HG03432 (cell line): ENCODE data around the gene CFP.

ENCODE experiments used
- ATAC-seq: cut with Tn5 transposase; IDR thresholded peaks from one replicate; pipeline ENCODE4 v1.9.1; 2021; ENCODE audit warnings: mild to moderate bottlenecking, moderate library complexity; ENCODE audit not compliant: unreplicated experiment

Gene CFP

DNA sequence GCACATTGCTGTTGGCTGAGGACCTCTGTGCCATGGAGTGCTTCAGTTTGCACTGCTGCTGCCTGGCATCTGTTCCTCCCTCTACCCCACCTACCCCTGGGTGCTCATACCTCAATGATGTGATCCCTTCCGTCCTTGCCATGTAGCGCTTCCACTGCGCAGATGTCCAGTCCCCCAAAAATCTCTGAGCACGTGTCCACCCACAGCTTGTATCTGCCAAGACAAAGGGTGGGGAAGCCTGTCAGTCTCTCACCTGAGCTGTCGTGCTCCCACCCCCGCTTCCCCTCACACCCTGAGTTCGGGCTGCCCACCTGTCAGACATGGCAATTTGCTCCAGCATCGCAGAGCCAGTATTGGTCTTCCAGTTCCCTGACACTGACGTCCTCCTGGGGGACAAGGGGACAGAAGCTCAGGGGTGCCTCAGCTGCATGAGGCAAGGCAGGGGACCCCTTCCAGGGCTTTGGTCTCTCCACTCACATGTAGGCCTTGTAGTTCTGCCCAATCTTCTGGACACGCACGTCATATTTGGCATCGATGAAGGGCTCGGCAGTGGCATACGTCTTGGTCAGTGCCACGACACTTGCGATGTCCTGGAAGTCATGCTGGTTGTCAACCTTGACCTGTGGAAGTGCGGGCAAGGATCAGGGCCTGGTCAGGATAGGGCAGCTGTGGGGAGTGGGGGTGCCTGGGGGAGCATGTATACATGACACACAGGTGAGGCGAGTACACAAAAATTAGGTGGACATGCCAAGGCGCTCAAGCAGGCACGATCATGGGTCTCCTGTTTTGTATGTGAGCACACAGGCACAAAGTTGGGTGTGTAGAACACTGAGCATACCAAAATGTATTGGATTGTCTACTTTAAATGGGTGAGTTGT lies 53.5 kb downstream of the CFP start:
- ATAC-seq = no peak

DNA sequence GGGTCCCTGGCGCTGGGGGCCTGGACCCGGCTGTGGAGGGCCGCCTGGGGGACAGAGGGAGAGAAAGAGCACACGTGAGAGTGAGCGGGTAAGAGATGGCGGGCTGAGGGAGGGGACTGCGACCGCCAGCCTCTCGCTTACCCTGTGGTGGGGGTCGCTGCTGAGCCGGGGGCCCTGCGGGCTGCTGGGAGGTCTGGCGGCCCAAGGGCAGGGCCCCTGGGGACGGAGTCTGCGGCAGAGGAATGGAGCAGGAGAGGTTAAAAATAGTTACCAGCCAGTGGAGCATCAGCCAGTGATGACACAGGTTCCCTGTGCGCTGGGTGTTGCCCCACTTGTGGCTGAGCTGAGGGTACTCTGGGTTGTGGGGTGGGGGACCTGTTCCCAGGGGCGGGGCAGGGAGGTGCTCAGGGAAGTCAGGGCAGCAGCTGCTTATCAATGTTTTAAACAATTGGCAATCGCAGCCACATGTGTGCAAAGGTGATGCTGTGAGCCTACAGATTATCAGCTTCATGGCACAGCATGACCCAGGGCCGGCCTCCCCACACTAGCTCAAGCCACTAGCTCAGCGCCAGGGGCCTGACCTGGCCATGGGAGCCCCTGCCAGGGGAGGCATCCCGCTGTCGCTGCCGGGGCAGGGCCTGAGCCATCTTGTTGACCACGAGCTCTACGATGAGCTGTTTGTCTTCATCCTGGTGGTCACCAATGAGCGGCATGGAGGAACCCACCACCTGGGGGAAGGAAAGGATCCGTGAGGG lies 55.0 kb downstream of the CFP start:
- no peak for ATAC-seq

GRCh38 chrX:47574076-47574546 lies 55.6 kb downstream of the CFP start:
- no peak for ATAC-seq

DNA sequence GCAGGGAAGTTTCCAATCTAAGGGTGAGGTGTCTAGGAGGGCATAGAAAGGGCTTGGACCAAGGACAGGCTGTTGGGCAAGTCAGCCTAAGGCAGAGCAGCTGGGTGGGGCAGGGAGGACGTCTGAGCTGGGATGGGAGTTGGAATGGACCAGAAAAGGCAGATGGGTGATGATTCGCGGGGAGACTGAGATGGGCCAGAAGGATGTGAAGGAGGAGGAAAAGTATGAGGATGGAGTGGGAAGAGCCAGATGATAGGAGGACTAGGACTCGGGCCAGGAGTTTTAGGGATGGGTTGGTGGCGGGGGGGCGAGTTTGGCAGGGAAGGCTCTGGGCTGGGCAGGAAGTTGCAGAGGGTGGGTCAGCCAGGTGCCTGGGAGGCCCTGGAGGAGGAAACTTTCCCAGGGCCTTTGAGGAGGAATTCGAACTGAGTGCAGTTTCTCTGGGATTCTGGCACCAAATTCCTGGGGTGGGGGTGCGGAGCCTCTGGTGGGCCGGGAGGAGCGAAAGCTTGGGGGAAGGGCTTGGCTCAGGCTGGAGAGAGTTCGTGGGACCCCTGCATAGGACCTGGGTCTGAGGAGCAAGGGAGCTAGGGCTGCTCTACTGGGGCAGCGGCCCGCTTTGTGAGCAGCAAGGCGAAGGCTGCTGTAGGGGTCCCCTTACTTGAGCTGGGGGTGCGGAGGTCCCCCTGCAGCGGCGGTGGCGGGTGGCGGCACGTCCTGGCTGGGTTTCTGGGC lies 56.2 kb downstream of the CFP start:
- no peak for ATAC-seq
